ENCODE data around the gene RANBP3. TPM values are rescaled to one million over a fixed set of nuclear protein-coding genes. Genes with fewer than 3 reads are reported as not detected.

The RANBP3 gene
- polyA plus RNA-seq, 1 of the 3 experiments (the other 2 are of a cell fraction): 84.0 TPM

GRCh38 chr19:5956728-5957127 is 21.2 kb downstream of the RANBP3 start:
- Histone ChIP-seq H3K36me3 (replicated peaks in 1 of 2; ENCODE audit: control insufficient read depth in 1 of 2, insufficient read depth in 2 of 2, low read length in 1 of 2) (no peaks in the 10 kb centered on the region), H3F3A (replicated peaks; ENCODE audit: insufficient read depth) (no peaks in the 10 kb centered on the region), H3K27ac (ENCODE audit: low read depth in 2 of 2, low read length in 1 of 2) (no peak overlapping the region; a peak in 1 of 4 replicates), H3K27me3 (ENCODE audit: insufficient read depth) (no peaks in the 10 kb centered on the region), H3K9me3 (no peaks in the 10 kb centered on the region), H3K9ac (no peak overlapping the region), H3K4me3 (ENCODE audit: low read depth in 2 of 2, low read length in 1 of 2) (no peak overlapping the region), H3K4me1 (ENCODE audit: control insufficient read depth in 1 of 2, insufficient read depth in 2 of 2, low read depth in 1 of 2, low read length in 1 of 2) (peaks cover 31 to 88% of the 10 kb centered on the region in 2 experiments), H3K4me2 (no peak overlapping the region), H4K20me1 (ENCODE audit: insufficient read depth) (peaks cover 98% of the 10 kb centered on the region), H3K79me2 (ENCODE audit: insufficient read depth) (peaks cover 99% of the 10 kb centered on the region), H3K9me2 (no peaks in the 10 kb centered on the region), H2AFZ (ENCODE audit: low read depth) (no peak overlapping the region)
- CTCF ChIA-PET: interaction anchor here (1.8 to 5.3 kb wide), 4 partner anchors 11 to 153 kb away, joined by 7 to 34 read pairs (median 9); no protein-coding TSS in a partner anchor
- 91% methylated on average over 12 of the region's 12 CpGs for WGBS (ENCODE audit: low lambda C conversion rate)
- DNase-seq: no peak
- POLR2A ChIA-PET: no interaction called here
- TF ChIP-seq, protein P1, sequence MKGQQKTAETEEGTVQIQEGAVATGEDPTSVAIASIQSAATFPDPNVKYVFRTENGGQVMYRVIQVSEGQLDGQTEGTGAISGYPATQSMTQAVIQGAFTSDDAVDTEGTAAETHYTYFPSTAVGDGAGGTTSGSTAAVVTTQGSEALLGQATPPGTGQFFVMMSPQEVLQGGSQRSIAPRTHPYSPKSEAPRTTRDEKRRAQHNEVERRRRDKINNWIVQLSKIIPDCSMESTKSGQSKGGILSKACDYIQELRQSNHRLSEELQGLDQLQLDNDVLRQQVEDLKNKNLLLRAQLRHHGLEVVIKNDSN (IDR thresholded peaks at IDR 0.05; ENCODE audit: borderline replicate concordance, low read depth): no peak
- TF ChIP-seq, protein P2, sequence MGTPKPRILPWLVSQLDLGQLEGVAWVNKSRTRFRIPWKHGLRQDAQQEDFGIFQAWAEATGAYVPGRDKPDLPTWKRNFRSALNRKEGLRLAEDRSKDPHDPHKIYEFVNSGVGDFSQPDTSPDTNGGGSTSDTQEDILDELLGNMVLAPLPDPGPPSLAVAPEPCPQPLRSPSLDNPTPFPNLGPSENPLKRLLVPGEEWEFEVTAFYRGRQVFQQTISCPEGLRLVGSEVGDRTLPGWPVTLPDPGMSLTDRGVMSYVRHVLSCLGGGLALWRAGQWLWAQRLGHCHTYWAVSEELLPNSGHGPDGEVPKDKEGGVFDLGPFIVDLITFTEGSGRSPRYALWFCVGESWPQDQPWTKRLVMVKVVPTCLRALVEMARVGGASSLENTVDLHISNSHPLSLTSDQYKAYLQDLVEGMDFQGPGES (IDR thresholded peaks at IDR 0.05; ENCODE audit: low read depth, low read length): no peak
- TF ChIP-seq PBX3 (IDR thresholded peaks at IDR 0.05): no peak
- no peak for TF ChIP-seq NFIC (IDR thresholded peaks at IDR 0.05; ENCODE audit: borderline replicate concordance)
- TF ChIP-seq, protein P3, sequence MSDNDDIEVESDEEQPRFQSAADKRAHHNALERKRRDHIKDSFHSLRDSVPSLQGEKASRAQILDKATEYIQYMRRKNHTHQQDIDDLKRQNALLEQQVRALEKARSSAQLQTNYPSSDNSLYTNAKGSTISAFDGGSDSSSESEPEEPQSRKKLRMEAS (IDR thresholded peaks at IDR 0.05; ENCODE audit: low read depth): no peak
- TF ChIP-seq FOXM1 (IDR thresholded peaks at IDR 0.05; ENCODE audit: low read depth): no peak
- no peak for TF ChIP-seq USF2 (IDR thresholded peaks at IDR 0.05; ENCODE audit: borderline replicate concordance, low read depth, low read length)
- TF ChIP-seq RFX5 (IDR thresholded peaks at IDR 0.05; ENCODE audit: low read length): no peak
- TF ChIP-seq TEAD4 (IDR thresholded peaks at IDR 0.05; ENCODE audit: borderline replicate concordance, insufficient read depth): no peak

DNA sequence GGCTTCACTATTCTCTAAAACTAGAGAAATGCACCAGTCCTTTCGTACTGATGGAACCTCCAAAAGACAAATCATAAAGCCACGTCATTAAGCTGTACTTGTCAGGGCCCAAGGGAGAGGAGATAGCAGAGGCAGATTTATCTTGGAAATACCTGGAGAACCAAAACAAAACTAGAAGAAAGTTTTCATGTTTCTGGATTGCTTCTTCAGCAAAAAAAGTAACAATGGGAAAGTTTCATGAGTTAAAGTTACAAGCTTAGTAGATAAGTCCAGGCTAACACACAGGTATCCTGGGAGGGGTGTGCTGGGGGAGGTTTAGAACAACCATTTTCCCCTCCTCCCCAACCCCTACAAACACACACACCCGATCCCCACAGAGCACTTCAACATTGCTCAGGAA is 21.6 kb downstream of the RANBP3 start:
- H3F3A ChIP-seq (replicated peaks; ENCODE audit: insufficient read depth): no peaks in the 10 kb centered on the region
- no peaks in the 10 kb centered on the region for H3K36me3 ChIP-seq (replicated peaks in 1 of 2; ENCODE audit: control insufficient read depth in 1 of 2, insufficient read depth in 2 of 2, low read length in 1 of 2)
- no peak overlapping the region; a peak in 1 of 4 replicates for H3K27ac ChIP-seq (ENCODE audit: low read depth in 2 of 2, low read length in 1 of 2)
- peaks cover 98% of the 10 kb centered on the region for H4K20me1 ChIP-seq (ENCODE audit: insufficient read depth)
- H3K79me2 ChIP-seq (ENCODE audit: insufficient read depth): peaks cover 99% of the 10 kb centered on the region
- TF ChIP-seq TEAD4 (IDR thresholded peaks at IDR 0.05; ENCODE audit: borderline replicate concordance, insufficient read depth) (no peak), RCOR1 (IDR thresholded peaks at IDR 0.05; ENCODE audit: low read length) (no peak), FOXM1 (IDR thresholded peaks at IDR 0.05; ENCODE audit: low read depth) (no peak), JUND (IDR thresholded peaks at IDR 0.05) (no peak), ELF1 (IDR thresholded peaks at IDR 0.05) (no peak), PBX3 (IDR thresholded peaks at IDR 0.05) (no peak), NRF1 (IDR thresholded peaks at IDR 0.05; ENCODE audit: low read depth, low read length) (no peak), RAD21 (IDR thresholded peaks at IDR 0.05; ENCODE audit: low read length) (no peak), NFIC (IDR thresholded peaks at IDR 0.05; ENCODE audit: borderline replicate concordance) (no peak)
- TF ChIP-seq, protein P2 (IDR thresholded peaks at IDR 0.05; ENCODE audit: low read depth, low read length): no peak
- peaks cover 31 to 90% of the 10 kb centered on the region in 2 experiments for H3K4me1 ChIP-seq (ENCODE audit: control insufficient read depth in 1 of 2, insufficient read depth in 2 of 2, low read depth in 1 of 2, low read length in 1 of 2)
- no peaks in the 10 kb centered on the region for H3K9me2 ChIP-seq
- H3K9me3 ChIP-seq: no peaks in the 10 kb centered on the region
- no peak overlapping the region for H3K4me2 ChIP-seq
- CTCF ChIA-PET: interaction anchor here (1.0 to 5.3 kb wide), 5 partner anchors 11 to 163 kb away, joined by 3 to 34 read pairs (median 7); no protein-coding TSS in a partner anchor
- H3K4me3 ChIP-seq (ENCODE audit: low read depth in 2 of 2, low read length in 1 of 2): no peak overlapping the region
- WGBS (ENCODE audit: low lambda C conversion rate): 90% methylated on average over 3 of the region's 3 CpGs
- no peak overlapping the region for H2AFZ ChIP-seq (ENCODE audit: low read depth)
- H3K9ac ChIP-seq: no peak overlapping the region
- DNase-seq: no peak
- POLR2A ChIA-PET: no interaction called here
- no peaks in the 10 kb centered on the region for H3K27me3 ChIP-seq (ENCODE audit: insufficient read depth)
